Vagina (tissue), 2 donors: Measurements from ENCODE around the gene LHPP. TPM values are rescaled to one million over a fixed set of nuclear protein-coding genes. Genes with fewer than 3 reads are reported as not detected.

Experiments
- DNase-seq, 2 donors: peaks; one replicate each; pipeline ENCODE4 v3.0.0-alpha.2; 2017; ENCODE audit errors: extremely low spot score in 2 of 2
- H3K27ac ChIP-seq: fragments of 200-600 bp; sonication (generic); one replicate; pipeline ENCODE4 v1.5.1; 2019
- H3K27me3 ChIP-seq: fragments of 200-600 bp; sonication (generic); one replicate; pipeline ENCODE4 v1.5.1; 2019
- H3K36me3 ChIP-seq, 2 donors: fragments of 200-600 bp; sonication (generic); one replicate each; pipeline ENCODE4 v1.5.1; 2017 to 2019
- H3K4me1 ChIP-seq: fragments of 200-600 bp; sonication (generic); one replicate; pipeline ENCODE4 v1.5.1; 2019
- H3K4me3 ChIP-seq, 2 donors: fragments of 200-600 bp; sonication (generic); 1 replicate in 1 of 2; 2 replicates in 1 of 2; pipeline ENCODE4 v1.5.1; 2016 to 2019
- H3K9me3 ChIP-seq: fragments of 200-600 bp; sonication (generic); one replicate; pipeline ENCODE4 v1.5.1; 2019
- POLR2A ChIP-seq, 2 donors: fragments of 450-650 bp; IDR thresholded peaks; one replicate each; pipeline ENCODE4 v1.6.1; 2017; ENCODE audit warnings: antibody characterized with exemption in 2 of 2, mild to moderate bottlenecking in 2 of 2, moderate library complexity in 2 of 2
- POLR2AphosphoS5 ChIP-seq, 2 donors: sonication (generic); formaldehyde crosslinking; IDR thresholded peaks; one replicate each; pipeline ENCODE4 v1.9.0; 2017; ENCODE audit warnings: antibody characterized with exemption in 2 of 2, mild to moderate bottlenecking in 2 of 2, low read depth in 1 of 2; ENCODE audit not compliant: insufficient read depth in 1 of 2
- intact Hi-C: fragments of 100-400 bp; cut with DNase I; formaldehyde crosslinking; loops from one replicate; pipeline ENCODE4 v1.15.1; 2023
- total RNA-seq: library from RNA; depleted of rRNA; stranded (reverse); fragments of >200 nt; gene quantifications from one replicate; pipeline ENCODE4 v1.2.3, GENCODE V29; 2016
- TF ChIP-seq, protein P1 (sequence below), 3 experiments: fragments of 450-650 bp in 2 of 3; fragments of 200-600 bp in 1 of 3; sonication (generic) in 1 of 3; IDR thresholded peaks; one replicate each; pipeline ENCODE4 v1.5.1; 2017 to 2019; ENCODE audit warnings: antibody characterized with exemption in 3 of 3, mild to moderate bottlenecking in 2 of 3, moderate library complexity in 2 of 3

Gene LHPP
- total RNA-seq, 1 donor from 2014 or later = 20.1 TPM

DNA sequence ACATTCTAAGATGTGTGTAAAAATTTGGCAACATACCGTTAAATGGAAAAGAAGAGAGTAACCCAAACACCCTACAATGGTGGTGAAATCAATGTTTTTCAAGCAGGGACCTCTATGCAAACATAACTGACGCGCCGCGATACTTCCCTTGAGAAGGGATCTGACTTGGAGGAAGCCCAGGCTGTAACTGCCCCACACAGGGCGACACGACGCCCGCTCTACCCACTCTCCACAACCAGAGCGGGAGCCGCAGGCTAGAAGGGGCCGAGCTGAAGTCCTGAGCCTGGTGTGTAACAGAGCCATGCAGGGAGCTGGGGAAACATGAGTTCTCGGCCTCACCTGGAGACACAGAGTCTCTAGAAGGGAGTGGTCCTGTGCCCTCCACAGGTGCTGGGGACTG, 162.4 kb downstream of the LHPP start:
- no peak for TF ChIP-seq POLR2AphosphoS5 (IDR thresholded peaks at IDR 0.05; ENCODE audit: insufficient read depth in 1 of 2, low read depth in 1 of 2)
- TF ChIP-seq POLR2A (IDR thresholded peaks at IDR 0.05) = no peak
- TF ChIP-seq, protein P1, sequence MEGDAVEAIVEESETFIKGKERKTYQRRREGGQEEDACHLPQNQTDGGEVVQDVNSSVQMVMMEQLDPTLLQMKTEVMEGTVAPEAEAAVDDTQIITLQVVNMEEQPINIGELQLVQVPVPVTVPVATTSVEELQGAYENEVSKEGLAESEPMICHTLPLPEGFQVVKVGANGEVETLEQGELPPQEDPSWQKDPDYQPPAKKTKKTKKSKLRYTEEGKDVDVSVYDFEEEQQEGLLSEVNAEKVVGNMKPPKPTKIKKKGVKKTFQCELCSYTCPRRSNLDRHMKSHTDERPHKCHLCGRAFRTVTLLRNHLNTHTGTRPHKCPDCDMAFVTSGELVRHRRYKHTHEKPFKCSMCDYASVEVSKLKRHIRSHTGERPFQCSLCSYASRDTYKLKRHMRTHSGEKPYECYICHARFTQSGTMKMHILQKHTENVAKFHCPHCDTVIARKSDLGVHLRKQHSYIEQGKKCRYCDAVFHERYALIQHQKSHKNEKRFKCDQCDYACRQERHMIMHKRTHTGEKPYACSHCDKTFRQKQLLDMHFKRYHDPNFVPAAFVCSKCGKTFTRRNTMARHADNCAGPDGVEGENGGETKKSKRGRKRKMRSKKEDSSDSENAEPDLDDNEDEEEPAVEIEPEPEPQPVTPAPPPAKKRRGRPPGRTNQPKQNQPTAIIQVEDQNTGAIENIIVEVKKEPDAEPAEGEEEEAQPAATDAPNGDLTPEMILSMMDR (IDR thresholded peaks at IDR 0.05) = no peak
- Histone ChIP-seq H3K36me3 (no peaks in the 10 kb centered on the region), H3K4me3 (no peak overlapping the region), H3K27ac (no peak overlapping the region), H3K9me3 (no peaks in the 10 kb centered on the region), H3K27me3 (no peaks in the 10 kb centered on the region), H3K4me1 (peaks cover 83% of the 10 kb centered on the region)
- no peak for DNase-seq
- intact Hi-C loops = loop anchor here (5.0 kb wide), 1 partner anchor 118 kb away; the partner anchor contains the start of gene FAM53B

DNA sequence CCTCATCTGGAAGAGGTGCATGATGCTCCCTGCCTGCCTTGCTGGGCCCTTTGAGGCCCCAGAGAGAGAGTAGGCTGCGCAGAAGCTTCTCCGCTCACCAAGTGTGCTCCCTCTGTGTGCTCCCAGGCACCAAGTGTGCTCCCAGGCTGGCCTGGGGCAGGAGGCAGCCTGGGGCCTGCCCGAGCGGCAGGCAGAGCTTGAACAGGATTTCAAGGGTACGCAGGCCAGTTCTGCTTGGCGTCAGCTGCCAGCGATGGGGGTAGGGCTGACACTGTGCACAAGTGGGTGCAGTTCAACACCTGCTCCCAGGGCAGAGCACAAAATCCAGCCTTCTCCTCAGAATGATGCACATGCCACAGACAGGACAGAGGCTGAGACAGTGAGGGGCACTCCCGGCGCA, 162.8 kb downstream of the LHPP start:
- intact Hi-C loops = loop anchor here (5.0 kb wide), 1 partner anchor 118 kb away; the partner anchor contains the start of gene FAM53B

DNA sequence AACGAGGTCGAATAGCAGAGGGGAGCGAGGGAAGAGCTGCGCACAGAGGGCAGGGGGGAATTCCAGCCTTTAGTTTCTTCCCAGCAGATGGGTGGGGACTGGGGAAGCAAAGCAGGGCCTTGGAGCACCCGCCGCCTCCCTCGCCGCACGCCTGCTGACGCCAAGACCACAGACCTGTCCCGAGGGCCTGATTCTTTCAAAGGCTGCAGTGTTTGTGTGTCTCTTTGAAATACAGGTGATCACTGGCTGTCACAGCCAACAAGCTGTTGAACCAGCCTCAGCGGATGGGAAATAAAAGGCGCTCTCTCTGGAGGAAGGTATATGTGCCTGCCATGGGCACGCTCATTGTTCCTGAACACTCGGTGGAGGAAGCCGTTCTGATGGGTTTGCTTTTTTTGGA, 163.3 kb downstream of the LHPP start:
- DNase-seq = no peak
- Histone ChIP-seq H3K36me3 (no peaks in the 10 kb centered on the region), H3K27me3 (no peaks in the 10 kb centered on the region), H3K4me1 (peaks cover 83% of the 10 kb centered on the region), H3K4me3 (no peak overlapping the region), H3K9me3 (no peaks in the 10 kb centered on the region), H3K27ac (no peak overlapping the region)
- intact Hi-C loops = loop anchor here (5.0 kb wide), 1 partner anchor 117 kb away; the partner anchor contains the start of gene FAM53B
- TF ChIP-seq POLR2AphosphoS5 (IDR thresholded peaks at IDR 0.05; ENCODE audit: insufficient read depth in 1 of 2, low read depth in 1 of 2) (no peak), POLR2A (IDR thresholded peaks at IDR 0.05) (no peak)
- TF ChIP-seq, protein P1 (IDR thresholded peaks at IDR 0.05) = no peak

More for the DNA sequence above, 162.8 kb downstream of the LHPP start:
- no peaks in the 10 kb centered on the region for H3K36me3 ChIP-seq
- H3K27me3 ChIP-seq = no peaks in the 10 kb centered on the region
- no peak overlapping the region for H3K27ac ChIP-seq
- H3K4me3 ChIP-seq = no peak overlapping the region
- H3K4me1 ChIP-seq = peaks cover 83% of the 10 kb centered on the region
- no peak for DNase-seq
- TF ChIP-seq, protein P1 (IDR thresholded peaks at IDR 0.05) = no peak
- TF ChIP-seq POLR2A (IDR thresholded peaks at IDR 0.05) = no peak
- no peak for TF ChIP-seq POLR2AphosphoS5 (IDR thresholded peaks at IDR 0.05; ENCODE audit: insufficient read depth in 1 of 2, low read depth in 1 of 2)
- no peaks in the 10 kb centered on the region for H3K9me3 ChIP-seq

DNA sequence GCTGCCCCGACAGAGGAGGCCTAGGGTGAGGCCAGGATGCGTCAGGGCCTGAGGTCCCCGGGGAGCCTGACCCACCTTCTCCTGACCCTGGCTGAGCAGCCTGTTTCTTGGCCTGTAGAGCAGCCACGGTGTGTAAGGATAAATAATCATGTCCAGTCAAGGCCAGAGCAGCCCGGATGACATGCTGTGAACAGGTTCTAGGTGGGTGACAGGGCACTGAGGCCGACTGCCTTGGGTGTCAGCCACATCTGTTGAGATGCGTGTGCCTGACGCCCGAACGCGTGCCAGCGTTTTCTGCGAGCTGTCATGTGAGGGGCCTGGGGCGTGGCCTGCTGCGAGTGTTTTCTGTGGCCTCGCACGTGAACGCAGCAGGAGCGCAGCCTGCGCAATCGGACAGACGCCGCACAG, 164.2 kb downstream of the LHPP start:
- H3K36me3 ChIP-seq = no peaks in the 10 kb centered on the region
- no peak overlapping the region for H3K4me3 ChIP-seq
- no peak for TF ChIP-seq POLR2A (IDR thresholded peaks at IDR 0.05)
- TF ChIP-seq, protein P1 (IDR thresholded peaks at IDR 0.05) = no peak
- no peak for TF ChIP-seq POLR2AphosphoS5 (IDR thresholded peaks at IDR 0.05; ENCODE audit: insufficient read depth in 1 of 2, low read depth in 1 of 2)
- H3K27ac ChIP-seq = peak overlapping the region; percentile 33
- no peaks in the 10 kb centered on the region for H3K9me3 ChIP-seq
- intact Hi-C loops = no loop called here
- H3K27me3 ChIP-seq = no peaks in the 10 kb centered on the region
- H3K4me1 ChIP-seq = peaks cover 83% of the 10 kb centered on the region
- no peak for DNase-seq

DNA sequence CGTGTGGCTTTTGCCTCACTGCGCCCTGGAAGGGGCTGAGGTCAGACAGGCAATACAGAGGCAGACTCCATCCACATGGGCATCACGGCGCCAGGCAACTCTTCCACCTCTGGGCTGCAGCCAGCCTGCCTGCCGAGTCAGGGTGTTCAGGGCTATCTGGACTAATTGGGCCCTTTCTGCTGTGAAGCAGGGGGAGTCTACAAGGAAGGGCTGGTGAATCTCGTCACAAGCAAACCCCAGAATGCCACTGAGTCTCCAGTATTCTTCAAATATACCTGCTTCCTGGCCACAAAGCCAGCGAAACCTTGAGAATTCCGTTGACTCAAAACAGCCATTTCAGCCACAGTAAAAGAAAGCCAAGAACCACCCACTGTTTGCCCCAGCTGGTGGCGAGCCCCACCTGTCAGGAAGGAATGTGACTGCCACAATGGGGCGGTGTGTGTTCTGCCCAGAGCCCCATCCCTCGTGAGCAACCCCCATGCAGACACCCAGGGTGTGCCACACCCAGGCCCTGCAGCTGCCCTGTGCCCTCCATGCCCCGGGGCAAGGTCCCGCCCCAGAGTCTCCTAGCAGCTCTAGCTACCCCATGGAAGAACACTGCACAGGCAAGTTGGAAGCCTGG, 165.2 kb downstream of the LHPP start:
- H3K4me1 ChIP-seq = peaks cover 83% of the 10 kb centered on the region
- DNase-seq = no peak
- H3K27me3 ChIP-seq = no peaks in the 10 kb centered on the region
- intact Hi-C loops = no loop called here
- H3K9me3 ChIP-seq = no peaks in the 10 kb centered on the region
- H3K36me3 ChIP-seq = no peaks in the 10 kb centered on the region
- H3K4me3 ChIP-seq = no peak overlapping the region
- no peak overlapping the region for H3K27ac ChIP-seq
- TF ChIP-seq, protein P1 (IDR thresholded peaks at IDR 0.05) = no peak
- TF ChIP-seq POLR2AphosphoS5 (IDR thresholded peaks at IDR 0.05; ENCODE audit: insufficient read depth in 1 of 2, low read depth in 1 of 2) (no peak), POLR2A (IDR thresholded peaks at IDR 0.05) (no peak)
